Measurements from ENCODE around the gene DDIT3.

DDIT3 gene

GRCh38 chr12:57469296-57470164 is 50.8 kb downstream of the DDIT3 start:
- no peak overlapping the region for H3K9ac ChIP-seq (ENCODE audit: low read depth in 1 of 2, low read length in 2 of 2)
- H3K36me3 ChIP-seq (ENCODE audit: control insufficient read depth in 1 of 2, insufficient read depth in 2 of 2, low read length in 2 of 2): peaks cover 2 to 24% of the 10 kb centered on the region in 2 donors
- H3K4me3 ChIP-seq (ENCODE audit: low read depth in 1 of 2, low read length in 2 of 2): no peak overlapping the region
- H3K9me3 ChIP-seq (ENCODE audit: control insufficient read depth in 1 of 2, low read length in 2 of 2): no peaks in the 10 kb centered on the region
- H3K27ac ChIP-seq (ENCODE audit: low read depth, low read length): no peak overlapping the region
- peaks cover 0 to 6% of the 10 kb centered on the region in 2 donors for H3K27me3 ChIP-seq (ENCODE audit: control insufficient read depth in 1 of 2, insufficient read depth in 2 of 2, low read length in 2 of 2)
- H3K4me1 ChIP-seq (ENCODE audit: control insufficient read depth in 1 of 2, insufficient read depth in 2 of 2, low read length in 2 of 2): peaks cover 35% of the 10 kb centered on the region in 2 donors

GRCh38 chr12:57467915-57468314 is 52.4 kb downstream of the DDIT3 start:
- no peak overlapping the region for H3K4me3 ChIP-seq (ENCODE audit: low read depth in 1 of 2, low read length in 2 of 2)
- H3K9me3 ChIP-seq (ENCODE audit: control insufficient read depth in 1 of 2, low read length in 2 of 2): no peaks in the 10 kb centered on the region
- no peak overlapping the region for H3K27ac ChIP-seq (ENCODE audit: low read depth, low read length)
- H3K27me3 ChIP-seq (ENCODE audit: control insufficient read depth in 1 of 2, insufficient read depth in 2 of 2, low read length in 2 of 2): no peaks in the 10 kb centered on the region
- no peak overlapping the region for H3K9ac ChIP-seq (ENCODE audit: low read depth in 1 of 2, low read length in 2 of 2)
- peaks cover 29 to 32% of the 10 kb centered on the region in 2 donors for H3K4me1 ChIP-seq (ENCODE audit: control insufficient read depth in 1 of 2, insufficient read depth in 2 of 2, low read length in 2 of 2)
- peaks cover 2 to 21% of the 10 kb centered on the region in 2 donors for H3K36me3 ChIP-seq (ENCODE audit: control insufficient read depth in 1 of 2, insufficient read depth in 2 of 2, low read length in 2 of 2)

DNA sequence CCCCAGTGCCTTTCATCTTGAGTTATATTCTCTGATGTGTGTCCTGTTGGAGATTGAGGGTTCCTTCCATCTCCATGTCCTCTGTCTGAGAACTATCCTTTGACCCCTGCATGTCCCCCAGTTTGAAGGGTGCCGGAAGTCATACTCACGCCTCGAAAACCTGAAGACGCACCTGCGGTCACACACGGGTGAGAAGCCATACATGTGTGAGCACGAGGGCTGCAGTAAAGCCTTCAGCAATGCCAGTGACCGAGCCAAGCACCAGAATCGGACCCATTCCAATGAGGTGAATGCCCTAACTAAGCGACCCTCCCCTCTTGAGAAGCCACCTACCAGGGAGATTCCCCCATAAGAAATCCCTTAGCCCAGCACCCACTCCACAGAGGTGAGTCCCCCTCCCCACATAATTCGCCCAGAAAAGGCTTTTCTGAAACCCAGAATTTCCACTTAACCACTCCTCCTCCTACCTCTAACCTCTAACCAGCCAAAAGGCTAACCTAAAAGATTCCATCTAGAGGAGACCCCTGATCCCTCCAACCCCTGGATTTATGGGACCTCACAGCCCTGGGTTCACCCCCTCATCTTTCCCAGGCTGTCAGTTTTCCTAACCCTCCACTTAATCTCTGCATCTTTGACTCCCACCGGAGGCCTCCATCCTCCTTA is 53.0 kb downstream of the DDIT3 start:
- no peaks in the 10 kb centered on the region for H3K27me3 ChIP-seq (ENCODE audit: control insufficient read depth in 1 of 2, insufficient read depth in 2 of 2, low read length in 2 of 2)

More for the DNA sequence above, 53.0 kb downstream of the DDIT3 start:
- H3K4me3 ChIP-seq (ENCODE audit: low read depth in 1 of 2, low read length in 2 of 2): no peak overlapping the region
- H3K9me3 ChIP-seq (ENCODE audit: control insufficient read depth in 1 of 2, low read length in 2 of 2): no peaks in the 10 kb centered on the region
- peaks cover 29% of the 10 kb centered on the region in 2 donors for H3K4me1 ChIP-seq (ENCODE audit: control insufficient read depth in 1 of 2, insufficient read depth in 2 of 2, low read length in 2 of 2)
- H3K27ac ChIP-seq (ENCODE audit: low read depth, low read length): no peak overlapping the region
- H3K36me3 ChIP-seq (ENCODE audit: control insufficient read depth in 1 of 2, insufficient read depth in 2 of 2, low read length in 2 of 2): peaks cover 2 to 21% of the 10 kb centered on the region in 2 donors
- no peak overlapping the region for H3K9ac ChIP-seq (ENCODE audit: low read depth in 1 of 2, low read length in 2 of 2)

All from duodenal mucosa (tissue), 2 donors.